HG03520 (cell line): ENCODE measurements around the gene MAGEA1.
"Not testable (repeated sequence)": the region's sequence is repeated elsewhere in the genome, so short reads cannot be mapped to it uniquely, and the experiment has no call there.

Source experiments
- ATAC-seq: cut with Tn5 transposase; IDR thresholded peaks from one replicate; pipeline ENCODE4 v1.9.1; 2021; ENCODE audit warnings: mild to moderate bottlenecking, moderate library complexity; ENCODE audit not compliant: unreplicated experiment

MAGEA1 gene

GRCh38 chrX:153179131-153179530, at the start of gene MAGEA1:
Gene MAGEA1 (plus strand): TSS chrX:153179284. CDS start chrX:153182390, 3,106 bp downstream.
- no peak for ATAC-seq

- not testable (repeated sequence) for ATAC-seq
Observed at GRCh38 chrX:153132924-153133323, 46.2 kb upstream of the MAGEA1 start.

GRCh38 chrX:153139074-153139473, 40.0 kb upstream of the MAGEA1 start:
- ATAC-seq, result not testable (repeated sequence)

- ATAC-seq, result not testable (repeated sequence)
Observed at GRCh38 chrX:153146288-153146687, 32.8 kb upstream of the MAGEA1 start.

- ATAC-seq, result no peak
Observed at GRCh38 chrX:153153516-153153915, 25.6 kb upstream of the MAGEA1 start.

- ATAC-seq, result no peak
Observed at GRCh38 chrX:153157450-153157849, 21.6 kb upstream of the MAGEA1 start.

GRCh38 chrX:153158319-153158718, 20.8 kb upstream of the MAGEA1 start:
- ATAC-seq, result no peak

GRCh38 chrX:153161952-153162351, 17.1 kb upstream of the MAGEA1 start:
- ATAC-seq, result no peak

- ATAC-seq, result no peak
Observed at GRCh38 chrX:153164733-153165132, 14.4 kb upstream of the MAGEA1 start.

GRCh38 chrX:153168423-153168822, 10.7 kb upstream of the MAGEA1 start:
- not testable (repeated sequence) for ATAC-seq

- ATAC-seq, result no peak
Observed at GRCh38 chrX:153181822-153182221, 2.7 kb downstream of the MAGEA1 start.

- no peak for ATAC-seq
Observed at GRCh38 chrX:153184787-153185186, 5.7 kb downstream of the MAGEA1 start.

- ATAC-seq, result no peak
Observed at GRCh38 chrX:153190381-153190780, 11.3 kb downstream of the MAGEA1 start.

- ATAC-seq, result no peak
Observed at GRCh38 chrX:153200462-153200861, 21.4 kb downstream of the MAGEA1 start.

GRCh38 chrX:153206425-153207046, 27.5 kb downstream of the MAGEA1 start:
- ATAC-seq, result no peak

- no peak for ATAC-seq
Observed at GRCh38 chrX:153209347-153209746, 30.3 kb downstream of the MAGEA1 start.

- ATAC-seq, result peak; percentile 43
Observed at GRCh38 chrX:153214934-153215333, 35.9 kb downstream of the MAGEA1 start.

GRCh38 chrX:153216926-153217325, 37.8 kb downstream of the MAGEA1 start:
- ATAC-seq, result no peak

- ATAC-seq, result no peak
Observed at GRCh38 chrX:153225438-153226098, 46.5 kb downstream of the MAGEA1 start.

GRCh38 chrX:153226344-153227185, 47.5 kb downstream of the MAGEA1 start:
- no peak for ATAC-seq
